Right ventricle myocardium inferior (tissue), 1 donor: Measurements from ENCODE around the gene SLC6A9. TPM values are rescaled to one million over a fixed set of nuclear protein-coding genes. Genes with fewer than 3 reads are reported as not detected.

Source experiments
- ATAC-seq: fragments of 200-7000 bp; cut with Tn5 transposase; one replicate; pipeline ENCODE4 v1.9.1; 2020; ENCODE audit warnings: mild to moderate bottlenecking, moderate library complexity
- DNase-seq: peaks from one replicate; pipeline ENCODE4 v3.0.0; 2021; ENCODE audit errors: missing footprints
- intact Hi-C: fragments of 100-400 bp; cut with DNase I; formaldehyde crosslinking; loops from one replicate; pipeline ENCODE4 v1.11.0; 2022
- total RNA-seq: library from RNA; stranded (reverse); fragmentation: NEBNext Ultra II Directional; extraction: Animal tissue kit (Norgen Biotek cat#: 25700); gene quantifications from one replicate; pipeline ENCODE4 v1.2.1, GENCODE V29; 2021
- donor health status: DM: no; HTN: yes; CAD: no; lungs with severe emphysema.

SLC6A9 gene
- total RNA-seq, 1 donor from 2014 or later, result 1.5 TPM

GRCh38 chr1:44015206-44015605 is 16.1 kb downstream of the SLC6A9 start:
- ATAC-seq (peak; percentile 47), DNase-seq (peak; percentile 55)
- intact Hi-C loops, result no loop called here

- ATAC-seq, result no peak
- intact Hi-C loops, result no loop called here
- DNase-seq, result peak; percentile 11
These were observed 16.7 kb downstream of the SLC6A9 start for GRCh38 chr1:44014365-44015104.

GRCh38 chr1:44013949-44014348 is 17.3 kb downstream of the SLC6A9 start:
- intact Hi-C loops, result no loop called here
- DNase-seq (peak; percentile 17), ATAC-seq (no peak)

DNA sequence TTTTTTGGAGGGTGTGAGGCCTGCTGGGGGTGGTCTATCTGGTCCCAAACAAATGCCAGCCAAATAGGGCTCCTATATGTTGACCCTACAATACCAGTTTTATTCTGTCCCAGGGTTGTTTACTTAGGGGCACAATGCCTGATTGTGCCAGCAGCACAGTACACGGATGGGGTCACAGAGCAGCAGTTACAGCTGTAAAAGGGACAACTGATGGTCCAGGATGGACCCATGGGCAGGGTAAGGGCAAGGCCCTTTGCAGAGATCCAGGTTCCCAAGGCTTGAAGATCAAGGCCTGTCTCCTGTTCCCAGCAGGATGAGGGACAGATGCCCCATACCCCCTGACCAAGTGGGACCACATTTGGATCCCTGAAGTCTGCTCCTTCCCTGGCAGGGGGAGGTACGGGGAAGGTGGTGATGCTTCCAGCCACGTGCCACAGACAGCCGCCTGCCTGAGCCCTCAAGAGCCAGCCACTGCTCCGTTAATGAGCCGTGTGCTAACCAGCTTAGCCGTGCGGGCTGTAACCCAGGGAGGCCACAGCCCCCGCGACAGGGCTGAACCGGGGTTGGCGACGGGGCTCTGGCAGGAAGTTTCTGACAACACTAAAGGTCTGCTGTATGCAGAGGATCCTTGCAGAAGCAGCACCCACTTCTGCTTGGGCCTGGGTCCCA is 18.2 kb downstream of the SLC6A9 start:
- intact Hi-C loops, result no loop called here
- ATAC-seq (no peak), DNase-seq (peak; percentile 39)

GRCh38 chr1:44012404-44012803 is 18.9 kb downstream of the SLC6A9 start:
- intact Hi-C loops, result no loop called here
- DNase-seq (peak; percentile 14), ATAC-seq (no peak)

GRCh38 chr1:44010935-44011471 is 20.3 kb downstream of the SLC6A9 start:
- no peak for ATAC-seq

DNA sequence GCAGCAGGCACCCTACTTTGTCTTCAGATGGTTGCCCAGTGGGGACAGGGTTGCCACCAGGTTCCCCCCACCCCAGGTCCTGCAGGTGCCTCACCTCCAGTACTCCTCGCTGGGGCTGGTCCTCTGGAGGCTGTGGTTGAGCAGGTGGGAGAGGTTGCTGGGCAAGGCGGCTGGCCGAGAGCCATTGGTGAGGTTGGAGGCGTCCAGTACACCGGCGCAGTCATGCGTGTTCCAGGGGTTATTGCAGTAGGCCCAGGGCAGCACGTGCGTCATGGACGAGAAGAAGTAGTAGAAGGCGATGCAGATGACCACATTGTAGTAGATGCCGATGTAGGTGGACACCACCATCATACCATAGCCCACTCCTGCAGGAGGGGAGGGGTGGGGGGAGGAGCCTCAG is 23.0 kb downstream of the SLC6A9 start:
- intact Hi-C loops, result no loop called here
- DNase-seq (peak; percentile 71), ATAC-seq (no peak)

More at GRCh38 chr1:44010935-44011471, 20.3 kb downstream of the SLC6A9 start:
- intact Hi-C loops, result no loop called here
- peak; percentile 51 for DNase-seq

DNA sequence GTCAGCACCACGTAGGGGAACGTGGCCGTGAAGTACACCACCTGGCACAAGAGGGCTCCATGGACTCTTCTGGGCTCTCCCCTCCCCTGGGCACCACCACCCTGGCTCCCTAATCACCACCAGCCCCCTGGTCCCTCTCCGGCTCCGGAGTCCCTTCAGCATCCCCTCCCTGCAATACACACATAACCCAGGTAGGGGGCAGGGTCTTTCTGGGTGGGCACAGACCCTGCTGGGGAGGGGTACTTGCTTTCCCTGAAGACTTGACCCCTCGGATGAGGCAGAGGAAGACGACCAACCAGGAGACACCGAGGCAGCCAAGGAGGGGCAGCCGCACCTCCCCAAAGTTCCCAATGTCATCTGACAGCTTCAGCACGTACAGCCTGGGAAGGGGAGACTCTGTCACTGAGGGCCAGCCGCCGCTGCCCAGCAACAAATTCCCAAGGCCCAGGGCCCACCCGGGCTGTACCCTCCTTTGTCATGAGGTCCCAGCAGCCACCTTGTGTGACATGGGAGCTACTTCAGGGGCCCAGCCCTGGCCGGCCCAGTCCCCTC is 28.6 kb downstream of the SLC6A9 start:
- intact Hi-C loops, result no loop called here
- ATAC-seq (no peak), DNase-seq (no peak)

- DNase-seq (peak; percentile 57), ATAC-seq (no peak)
- intact Hi-C loops, result no loop called here
These were observed 29.1 kb downstream of the SLC6A9 start for GRCh38 chr1:44002165-44002564.

DNA sequence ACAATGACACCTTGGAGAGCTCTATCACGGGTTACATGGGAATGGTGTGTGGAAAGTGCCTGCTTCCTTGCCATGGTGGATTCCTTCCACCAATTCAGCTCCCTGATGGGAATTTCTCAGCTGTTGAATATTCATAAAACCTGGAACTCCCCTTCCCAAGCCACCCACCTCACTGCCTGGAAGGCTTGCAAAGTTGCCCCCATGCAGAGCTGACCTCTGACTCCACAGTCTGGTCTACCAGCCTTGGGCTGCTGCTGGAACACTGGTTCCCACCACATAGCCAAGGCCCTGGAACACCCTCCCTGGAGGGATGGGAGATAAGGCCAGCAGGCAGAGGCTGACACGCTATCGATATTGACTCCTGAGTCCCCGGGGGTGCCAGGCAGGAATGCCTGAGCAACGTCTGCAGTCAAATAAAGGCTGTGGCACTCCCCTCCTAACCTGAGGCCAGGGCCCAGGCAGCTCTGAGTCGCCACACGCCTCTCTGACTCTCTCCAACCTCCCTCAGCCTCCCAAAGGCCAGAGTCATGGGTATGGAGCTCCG is 31.1 kb downstream of the SLC6A9 start:
- peak; percentile 37 for DNase-seq
- intact Hi-C loops, result no loop called here
- ATAC-seq, result no peak

DNA sequence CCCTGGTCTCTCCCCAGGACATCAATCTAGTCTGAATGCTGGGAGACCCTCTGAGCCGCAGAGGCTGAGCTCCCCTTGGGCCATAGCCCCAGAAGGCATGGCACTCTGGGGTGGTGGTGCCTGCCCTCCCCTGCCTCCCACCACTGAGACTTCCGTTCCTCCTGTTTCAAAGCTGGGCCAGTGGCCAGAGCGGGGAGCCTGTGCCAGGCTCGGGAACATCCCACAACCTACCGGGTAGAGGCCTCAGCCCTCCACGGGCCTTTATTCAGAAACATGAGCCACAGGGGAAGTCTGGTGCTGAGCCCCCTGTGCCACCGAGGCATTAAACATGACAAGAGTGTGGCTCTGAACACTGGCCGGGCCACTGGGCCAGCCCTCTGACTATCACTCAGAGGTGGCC is 31.8 kb downstream of the SLC6A9 start:
- intact Hi-C loops, result no loop called here
- peak; percentile 28 for DNase-seq
- ATAC-seq, result no peak

DNA sequence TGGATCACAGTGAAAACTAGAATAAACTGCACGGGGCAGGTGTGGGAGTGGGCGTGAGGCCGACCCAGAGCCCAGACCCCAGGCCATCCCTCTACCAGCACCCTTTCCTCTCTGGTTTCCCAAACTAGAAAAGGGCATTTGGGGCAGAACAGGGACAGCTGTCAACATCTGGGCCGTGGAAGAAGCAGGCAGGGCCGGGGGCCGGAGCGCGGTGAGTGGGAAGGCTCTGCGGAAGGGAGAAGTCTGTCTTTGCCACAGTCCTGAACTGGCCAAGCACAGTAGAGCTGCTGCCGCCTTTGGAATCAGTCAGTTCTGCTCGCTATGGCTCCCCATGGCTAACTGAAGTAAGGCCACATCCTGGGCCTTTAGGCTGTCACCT is 33.3 kb downstream of the SLC6A9 start:
- intact Hi-C loops, result no loop called here

GRCh38 chr1:43997295-43997999 is 33.8 kb downstream of the SLC6A9 start:
- ATAC-seq (no peak), DNase-seq (peak; percentile 54)
- intact Hi-C loops, result no loop called here

More for the DNA sequence above, 33.3 kb downstream of the SLC6A9 start:
- DNase-seq (peak; percentile 26), ATAC-seq (no peak)

GRCh38 chr1:43996733-43997115 is 34.5 kb downstream of the SLC6A9 start:
- intact Hi-C loops, result no loop called here
- ATAC-seq (no peak), DNase-seq (peak; percentile 56)

DNA sequence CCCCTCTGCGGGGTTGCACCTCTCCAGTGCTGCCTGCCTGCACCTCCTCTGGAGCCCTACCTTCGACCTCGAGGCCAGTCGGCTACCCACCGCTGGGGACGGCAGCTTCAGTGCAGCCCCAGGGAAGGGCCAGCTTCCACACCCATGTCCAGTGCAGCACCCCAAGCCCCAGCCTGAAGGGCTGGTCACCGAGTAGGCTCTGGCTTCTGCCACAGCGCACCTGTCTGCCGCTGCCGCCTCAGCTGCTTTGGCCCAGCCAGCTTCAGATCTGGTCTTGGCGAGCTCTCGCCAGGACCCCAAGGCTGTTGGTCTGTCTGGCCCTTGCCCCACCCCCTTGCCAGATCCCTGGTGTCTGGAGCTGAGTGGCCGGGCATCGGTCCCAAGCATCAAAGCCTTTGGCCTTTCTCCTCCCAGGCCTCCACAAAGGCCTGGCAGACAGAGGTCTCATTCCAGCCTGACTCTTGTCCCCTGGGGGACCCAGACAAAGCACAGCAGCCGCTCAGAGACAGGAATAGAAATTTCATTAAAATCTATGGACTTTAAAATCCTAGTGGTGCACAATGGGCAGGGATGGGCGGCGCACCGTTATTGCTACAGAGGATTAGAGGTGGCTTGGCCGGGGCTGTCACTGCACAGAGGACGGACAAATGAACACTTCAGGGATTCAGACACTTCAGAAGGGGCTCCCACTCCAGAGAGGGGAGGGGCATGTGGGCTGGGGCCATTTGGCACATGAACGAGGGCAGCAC is 35.1 kb downstream of the SLC6A9 start:
- ATAC-seq, result no peak
- peak; percentile 51 for DNase-seq
- intact Hi-C loops, result no loop called here

DNA sequence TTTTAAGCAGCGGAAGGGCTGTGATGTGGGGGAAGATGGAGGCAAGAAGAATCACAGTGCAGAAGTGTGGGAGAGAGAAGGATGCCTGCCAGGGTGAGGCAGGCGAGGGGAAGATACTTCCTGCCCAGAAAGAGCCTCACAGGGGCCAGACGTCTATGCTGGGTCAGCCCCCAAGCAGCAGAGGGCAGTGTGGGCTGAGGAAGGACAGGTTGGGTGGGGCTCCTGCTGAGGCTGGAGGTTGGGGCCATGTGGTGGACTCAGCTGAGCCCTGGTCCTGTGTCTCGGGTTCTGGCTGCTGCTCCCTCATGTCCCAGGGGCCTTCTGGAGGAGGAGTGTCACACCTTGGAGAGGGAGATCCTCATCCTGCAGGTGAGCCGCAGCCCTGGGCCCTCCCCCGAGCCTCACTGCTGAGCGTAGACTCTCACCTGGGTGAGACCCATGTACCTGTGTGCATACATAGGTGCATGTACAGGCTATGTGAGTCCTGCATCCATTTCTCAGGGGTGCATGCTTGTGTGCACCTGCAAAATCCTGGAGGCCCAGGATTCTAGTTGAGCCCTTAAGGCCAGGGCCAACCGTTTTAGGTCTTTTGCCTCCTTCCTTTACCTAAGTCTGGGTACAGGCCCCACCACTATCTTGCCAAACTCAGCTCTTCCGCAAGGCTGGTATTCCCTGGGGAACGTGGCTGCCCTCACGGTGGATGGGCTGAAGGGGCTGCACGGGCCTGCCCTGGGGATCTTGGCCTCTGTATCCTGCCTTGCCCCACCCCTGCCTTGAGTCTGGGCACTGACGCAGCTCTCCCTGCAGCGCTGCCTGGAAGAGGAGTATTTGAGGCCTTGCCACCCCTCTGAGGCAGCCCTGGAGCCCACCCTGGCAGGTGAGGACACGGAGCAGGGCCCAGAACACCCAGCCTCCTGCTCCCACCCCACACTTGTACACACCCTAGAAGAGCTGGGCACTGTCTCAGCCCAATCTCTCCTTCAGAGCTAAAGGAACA is 36.2 kb downstream of the SLC6A9 start:
- ATAC-seq, result no peak
- DNase-seq, result peak; percentile 58
- intact Hi-C loops, result no loop called here

GRCh38 chr1:43994071-43994470 is 37.2 kb downstream of the SLC6A9 start:
- DNase-seq (no peak), ATAC-seq (no peak)
- intact Hi-C loops, result no loop called here
